ENCODE results near the gene ANO7. TPM values are rescaled to one million over a fixed set of nuclear protein-coding genes. Genes with fewer than 3 reads are reported as not detected.

ANO7 gene
- total RNA-seq, 1 donor = 0.43 TPM

- H3K4me3 ChIP-seq (ENCODE audit: low read depth, low read length) = no peak overlapping the region
- no peak for TF ChIP-seq CTCF (IDR thresholded peaks at IDR 0.05; ENCODE audit: insufficient read depth, low read depth, low read length)
- DNase-seq (ENCODE audit: low read depth) = no peak
Measured at GRCh38 chr2:241228081-241228859, 39.8 kb downstream of the ANO7 start.

GRCh38 chr2:241228860-241229516, 40.5 kb downstream of the ANO7 start:
- H3K4me3 ChIP-seq (ENCODE audit: low read depth, low read length) = no peak overlapping the region
- no peak for DNase-seq (ENCODE audit: low read depth)
- no peak for TF ChIP-seq CTCF (IDR thresholded peaks at IDR 0.05; ENCODE audit: insufficient read depth, low read depth, low read length)

GRCh38 chr2:241229563-241230401, 41.3 kb downstream of the ANO7 start:
- no peak overlapping the region for H3K4me3 ChIP-seq (ENCODE audit: low read depth, low read length)
- no peak for TF ChIP-seq CTCF (IDR thresholded peaks at IDR 0.05; ENCODE audit: insufficient read depth, low read depth, low read length)
- no peak for DNase-seq (ENCODE audit: low read depth)

GRCh38 chr2:241230435-241230834, 42.0 kb downstream of the ANO7 start:
- H3K4me3 ChIP-seq (ENCODE audit: low read depth, low read length) = no peak overlapping the region
- no peak for TF ChIP-seq CTCF (IDR thresholded peaks at IDR 0.05; ENCODE audit: insufficient read depth, low read depth, low read length)
- no peak for DNase-seq (ENCODE audit: low read depth)

GRCh38 chr2:241232736-241233575, 44.5 kb downstream of the ANO7 start:
- TF ChIP-seq CTCF (IDR thresholded peaks at IDR 0.05; ENCODE audit: insufficient read depth, low read depth, low read length) = no peak
- DNase-seq (ENCODE audit: low read depth) = no peak
- H3K4me3 ChIP-seq (ENCODE audit: low read depth, low read length) = no peak overlapping the region
